GM23338 (cell line): ENCODE data around the gene SRGAP3. TPM values are rescaled to one million over a fixed set of nuclear protein-coding genes. Genes with fewer than 3 reads are reported as not detected.

Source experiments
- ATAC-seq: fragments of 200-7000 bp; cut with Tn5 transposase; 3 replicates; pipeline ENCODE4 v1.9.1; 2020
- DNase-seq: peaks from one replicate; pipeline ENCODE4 v3.0.0-alpha.2; 2015; ENCODE audit warnings: low spot score
- H2AFZ ChIP-seq: fragments of 200-600 bp; sonication (generic); 2 replicates; pipeline ENCODE4 v1.8.0; 2016; ENCODE audit warnings: antibody characterized with exemption, mild to moderate bottlenecking, moderate library complexity
- H3F3A ChIP-seq: fragments of 200-600 bp; sonication (generic); replicated peaks from 2 replicates; pipeline ENCODE4 v1.8.0; 2017; ENCODE audit warnings: antibody characterized with exemption, mixed run types, low read depth
- H3K27ac ChIP-seq: fragments of 200-600 bp; sonication (generic); 2 replicates; pipeline ENCODE4 v1.6.1; 2016; ENCODE audit warnings: low read depth
- H3K27me3 ChIP-seq: fragments of 200-600 bp; sonication (generic); 2 replicates; pipeline ENCODE4 v1.8.0; 2016; ENCODE audit warnings: mild to moderate bottlenecking, mixed run types, moderate library complexity; ENCODE audit not compliant: insufficient read depth
- H3K36me3 ChIP-seq: fragments of 200-600 bp; sonication (generic); 2 replicates; pipeline ENCODE4 v1.8.0; 2016; ENCODE audit warnings: mild to moderate bottlenecking; ENCODE audit not compliant: insufficient read depth
- H3K4me1 ChIP-seq: fragments of 200-600 bp; sonication (generic); 2 replicates; pipeline ENCODE4 v1.8.0; 2016; ENCODE audit warnings: mild to moderate bottlenecking, moderate library complexity; ENCODE audit not compliant: insufficient read depth
- H3K4me2 ChIP-seq: fragments of 200-600 bp; sonication (generic); 2 replicates; pipeline ENCODE4 v1.7.1; 2017; ENCODE audit warnings: mixed run types
- H3K4me3 ChIP-seq: fragments of 200-600 bp; sonication (generic); 2 replicates; pipeline ENCODE4 v1.6.1; 2016; ENCODE audit warnings: mixed run types
- H3K79me2 ChIP-seq: fragments of 200-600 bp; sonication (generic); replicated peaks from 2 replicates; pipeline ENCODE4 v1.8.0; 2017; ENCODE audit warnings: mild to moderate bottlenecking; ENCODE audit not compliant: insufficient read depth
- H3K9me2 ChIP-seq: fragments of 200-600 bp; sonication (generic); 2 replicates; pipeline ENCODE4 v1.8.0; 2017; ENCODE audit not compliant: insufficient read depth
- H4K20me1 ChIP-seq: fragments of 200-600 bp; sonication (generic); replicated peaks from 2 replicates; pipeline ENCODE4 v1.8.0; 2017; ENCODE audit warnings: mild to moderate bottlenecking; ENCODE audit not compliant: insufficient read depth
- H3K27ac Mint-ChIP-seq: 2 replicates; pipeline ENCODE4 v1.8.0; 2020; ENCODE audit warnings: inconsistent platforms, mild to moderate bottlenecking, moderate library complexity, mixed read lengths
- H3K27me3 Mint-ChIP-seq: 3 replicates; pipeline ENCODE4 v1.8.0; 2022; ENCODE audit warnings: low read depth, mild to moderate bottlenecking, moderate library complexity, mixed read lengths, inconsistent platforms; ENCODE audit not compliant: insufficient read depth, poor library complexity
- H3K36me3 Mint-ChIP-seq: 3 replicates; pipeline ENCODE4 v1.8.0; 2021; ENCODE audit warnings: low read depth, mild to moderate bottlenecking, inconsistent platforms, moderate library complexity, mixed read lengths
- H3K4me1 Mint-ChIP-seq: 3 replicates; pipeline ENCODE4 v1.8.0; 2020; ENCODE audit warnings: mild to moderate bottlenecking, inconsistent platforms, mixed read lengths
- H3K4me3 Mint-ChIP-seq: 3 replicates; pipeline ENCODE4 v1.8.0; 2021; ENCODE audit warnings: moderate library complexity, mild to moderate bottlenecking, inconsistent platforms, mixed read lengths
- H3K9me3 Mint-ChIP-seq: 3 replicates; pipeline ENCODE4 v1.8.0; 2020; ENCODE audit warnings: moderate library complexity, mild to moderate bottlenecking, inconsistent platforms, mixed read lengths
- CREB1 ChIP-seq: fragments of 250-450 bp; sonication (Bioruptor Pico); IDR thresholded peaks from 2 replicates; pipeline ENCODE4 v1.5.0; 2020; ENCODE audit warnings: low read depth, mild to moderate bottlenecking, moderate library complexity
- EZH2phosphoT487 ChIP-seq: fragments of 200-600 bp; sonication (generic); IDR thresholded peaks from one replicate; pipeline ENCODE4 v1.8.1; 2018; ENCODE audit warnings: antibody characterized with exemption; ENCODE audit not compliant: unreplicated experiment
- JUNB ChIP-seq: IDR thresholded peaks from one replicate; pipeline ENCODE4 v1.6.1; 2016; ENCODE audit warnings: antibody characterized with exemption; ENCODE audit not compliant: unreplicated experiment
- NANOG ChIP-seq: IDR thresholded peaks from 2 replicates; pipeline ENCODE4 v1.6.1; 2016; ENCODE audit warnings: antibody characterized with exemption, borderline replicate concordance
- POLR2AphosphoS5 ChIP-seq: IDR thresholded peaks from 2 replicates; pipeline ENCODE4 v1.6.1; 2016; ENCODE audit warnings: antibody characterized with exemption, low read depth
- polyA plus RNA-seq: library from polyadenylated mRNA; unstranded; fragments of >200 nt; fragmentation: Nextera tagmentation; extraction: Ambion mirVana; gene quantifications from 2 replicates; pipeline ENCODE4 v1.2.1, GENCODE V29; 2016
- total RNA-seq: library from RNA; depleted of rRNA; stranded (reverse); fragments of >200 nt; shearing (Covaris generic); gene quantifications from 2 replicates; pipeline ENCODE4 v1.2.3, GENCODE V29; 2014
- TF ChIP-seq, protein P1 (sequence below): IDR thresholded peaks from 2 replicates; pipeline ENCODE4 v1.6.1; 2016; ENCODE audit warnings: antibody characterized with exemption
- TF ChIP-seq, protein P2 (sequence below): IDR thresholded peaks from one replicate; pipeline ENCODE4 v1.6.1; 2018; ENCODE audit warnings: antibody characterized with exemption; ENCODE audit not compliant: unreplicated experiment
- TF ChIP-seq, protein P3 (sequence below): fragments of 250-450 bp; sonication (Bioruptor Pico); IDR thresholded peaks from 2 replicates; pipeline ENCODE4 v1.5.0; 2020; ENCODE audit warnings: mild to moderate bottlenecking, moderate library complexity

The SRGAP3 gene
- total and polyA plus RNA-seq, 2 experiments from 2014 or later, result 6.4 to 9.4 TPM

DNA sequence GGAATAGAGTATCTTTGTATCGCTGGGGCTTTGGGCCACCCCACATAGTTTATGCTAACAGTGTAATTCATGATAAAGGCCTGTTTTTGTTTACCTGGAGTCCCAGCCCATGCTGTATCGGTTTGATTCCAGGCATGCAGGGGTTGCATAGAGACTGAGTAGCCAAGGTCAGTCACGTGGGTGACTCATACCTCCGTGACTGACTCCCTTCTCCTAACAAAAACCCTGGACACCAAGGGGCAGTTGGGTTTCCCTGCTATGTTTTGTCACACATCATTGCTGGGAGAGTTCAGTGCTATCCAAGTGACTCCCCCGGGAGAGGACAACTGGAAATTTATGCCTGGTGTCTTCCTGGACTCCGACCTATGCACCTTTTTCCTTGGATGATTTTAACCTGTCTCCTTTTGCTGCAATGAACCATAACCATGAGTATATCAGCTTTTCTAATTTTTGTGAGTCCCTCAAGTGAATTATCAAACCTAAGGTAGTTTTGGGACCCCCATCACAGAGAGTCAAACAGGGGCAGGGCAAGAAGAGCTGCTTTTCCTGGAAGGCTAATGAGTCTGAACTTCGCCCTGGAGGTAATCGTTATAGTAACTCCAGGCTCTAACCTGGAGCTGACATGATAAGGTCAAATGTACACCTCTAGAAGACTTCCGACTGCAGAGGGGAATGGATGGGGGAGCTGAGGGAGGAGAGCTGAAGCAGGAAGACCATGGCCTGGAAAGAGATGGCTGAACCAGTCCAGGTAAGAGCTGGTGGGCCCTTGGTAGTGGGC is 57.0 kb downstream of the SRGAP3 start:
- H3K79me2 ChIP-seq, result no peaks in the 10 kb centered on the region
- H3K27me3 ChIP-seq, result no peaks in the 10 kb centered on the region
- ATAC-seq (no peak), DNase-seq (no peak)
- no peaks in the 10 kb centered on the region for H4K20me1 ChIP-seq
- no peak overlapping the region for H2AFZ ChIP-seq
- H3K4me1 ChIP-seq, result peaks cover 26% of the 10 kb centered on the region
- H3K9me3 Mint-ChIP-seq, result no peaks in the 10 kb centered on the region; the same call in 2 of the 3 replicates
- H3K27me3 Mint-ChIP-seq, result peaks cover 8% of the 10 kb centered on the region
- H3K9me2 ChIP-seq, result 0 out of 2 replicates have a peak, but pooled peaks cover 4% of the 10 kb centered on the region
- TF ChIP-seq, protein P1, sequence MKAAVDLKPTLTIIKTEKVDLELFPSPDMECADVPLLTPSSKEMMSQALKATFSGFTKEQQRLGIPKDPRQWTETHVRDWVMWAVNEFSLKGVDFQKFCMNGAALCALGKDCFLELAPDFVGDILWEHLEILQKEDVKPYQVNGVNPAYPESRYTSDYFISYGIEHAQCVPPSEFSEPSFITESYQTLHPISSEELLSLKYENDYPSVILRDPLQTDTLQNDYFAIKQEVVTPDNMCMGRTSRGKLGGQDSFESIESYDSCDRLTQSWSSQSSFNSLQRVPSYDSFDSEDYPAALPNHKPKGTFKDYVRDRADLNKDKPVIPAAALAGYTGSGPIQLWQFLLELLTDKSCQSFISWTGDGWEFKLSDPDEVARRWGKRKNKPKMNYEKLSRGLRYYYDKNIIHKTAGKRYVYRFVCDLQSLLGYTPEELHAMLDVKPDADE, result no peak
- TF ChIP-seq JUNB (no peak), CREB1 (CRISPR knock-in tag) (no peak), EZH2phosphoT487 (no peak), POLR2AphosphoS5 (no peak), NANOG (no peak)
- TF ChIP-seq, protein P2, sequence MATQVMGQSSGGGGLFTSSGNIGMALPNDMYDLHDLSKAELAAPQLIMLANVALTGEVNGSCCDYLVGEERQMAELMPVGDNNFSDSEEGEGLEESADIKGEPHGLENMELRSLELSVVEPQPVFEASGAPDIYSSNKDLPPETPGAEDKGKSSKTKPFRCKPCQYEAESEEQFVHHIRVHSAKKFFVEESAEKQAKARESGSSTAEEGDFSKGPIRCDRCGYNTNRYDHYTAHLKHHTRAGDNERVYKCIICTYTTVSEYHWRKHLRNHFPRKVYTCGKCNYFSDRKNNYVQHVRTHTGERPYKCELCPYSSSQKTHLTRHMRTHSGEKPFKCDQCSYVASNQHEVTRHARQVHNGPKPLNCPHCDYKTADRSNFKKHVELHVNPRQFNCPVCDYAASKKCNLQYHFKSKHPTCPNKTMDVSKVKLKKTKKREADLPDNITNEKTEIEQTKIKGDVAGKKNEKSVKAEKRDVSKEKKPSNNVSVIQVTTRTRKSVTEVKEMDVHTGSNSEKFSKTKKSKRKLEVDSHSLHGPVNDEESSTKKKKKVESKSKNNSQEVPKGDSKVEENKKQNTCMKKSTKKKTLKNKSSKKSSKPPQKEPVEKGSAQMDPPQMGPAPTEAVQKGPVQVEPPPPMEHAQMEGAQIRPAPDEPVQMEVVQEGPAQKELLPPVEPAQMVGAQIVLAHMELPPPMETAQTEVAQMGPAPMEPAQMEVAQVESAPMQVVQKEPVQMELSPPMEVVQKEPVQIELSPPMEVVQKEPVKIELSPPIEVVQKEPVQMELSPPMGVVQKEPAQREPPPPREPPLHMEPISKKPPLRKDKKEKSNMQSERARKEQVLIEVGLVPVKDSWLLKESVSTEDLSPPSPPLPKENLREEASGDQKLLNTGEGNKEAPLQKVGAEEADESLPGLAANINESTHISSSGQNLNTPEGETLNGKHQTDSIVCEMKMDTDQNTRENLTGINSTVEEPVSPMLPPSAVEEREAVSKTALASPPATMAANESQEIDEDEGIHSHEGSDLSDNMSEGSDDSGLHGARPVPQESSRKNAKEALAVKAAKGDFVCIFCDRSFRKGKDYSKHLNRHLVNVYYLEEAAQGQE, result no peak
- TF ChIP-seq, protein P3, sequence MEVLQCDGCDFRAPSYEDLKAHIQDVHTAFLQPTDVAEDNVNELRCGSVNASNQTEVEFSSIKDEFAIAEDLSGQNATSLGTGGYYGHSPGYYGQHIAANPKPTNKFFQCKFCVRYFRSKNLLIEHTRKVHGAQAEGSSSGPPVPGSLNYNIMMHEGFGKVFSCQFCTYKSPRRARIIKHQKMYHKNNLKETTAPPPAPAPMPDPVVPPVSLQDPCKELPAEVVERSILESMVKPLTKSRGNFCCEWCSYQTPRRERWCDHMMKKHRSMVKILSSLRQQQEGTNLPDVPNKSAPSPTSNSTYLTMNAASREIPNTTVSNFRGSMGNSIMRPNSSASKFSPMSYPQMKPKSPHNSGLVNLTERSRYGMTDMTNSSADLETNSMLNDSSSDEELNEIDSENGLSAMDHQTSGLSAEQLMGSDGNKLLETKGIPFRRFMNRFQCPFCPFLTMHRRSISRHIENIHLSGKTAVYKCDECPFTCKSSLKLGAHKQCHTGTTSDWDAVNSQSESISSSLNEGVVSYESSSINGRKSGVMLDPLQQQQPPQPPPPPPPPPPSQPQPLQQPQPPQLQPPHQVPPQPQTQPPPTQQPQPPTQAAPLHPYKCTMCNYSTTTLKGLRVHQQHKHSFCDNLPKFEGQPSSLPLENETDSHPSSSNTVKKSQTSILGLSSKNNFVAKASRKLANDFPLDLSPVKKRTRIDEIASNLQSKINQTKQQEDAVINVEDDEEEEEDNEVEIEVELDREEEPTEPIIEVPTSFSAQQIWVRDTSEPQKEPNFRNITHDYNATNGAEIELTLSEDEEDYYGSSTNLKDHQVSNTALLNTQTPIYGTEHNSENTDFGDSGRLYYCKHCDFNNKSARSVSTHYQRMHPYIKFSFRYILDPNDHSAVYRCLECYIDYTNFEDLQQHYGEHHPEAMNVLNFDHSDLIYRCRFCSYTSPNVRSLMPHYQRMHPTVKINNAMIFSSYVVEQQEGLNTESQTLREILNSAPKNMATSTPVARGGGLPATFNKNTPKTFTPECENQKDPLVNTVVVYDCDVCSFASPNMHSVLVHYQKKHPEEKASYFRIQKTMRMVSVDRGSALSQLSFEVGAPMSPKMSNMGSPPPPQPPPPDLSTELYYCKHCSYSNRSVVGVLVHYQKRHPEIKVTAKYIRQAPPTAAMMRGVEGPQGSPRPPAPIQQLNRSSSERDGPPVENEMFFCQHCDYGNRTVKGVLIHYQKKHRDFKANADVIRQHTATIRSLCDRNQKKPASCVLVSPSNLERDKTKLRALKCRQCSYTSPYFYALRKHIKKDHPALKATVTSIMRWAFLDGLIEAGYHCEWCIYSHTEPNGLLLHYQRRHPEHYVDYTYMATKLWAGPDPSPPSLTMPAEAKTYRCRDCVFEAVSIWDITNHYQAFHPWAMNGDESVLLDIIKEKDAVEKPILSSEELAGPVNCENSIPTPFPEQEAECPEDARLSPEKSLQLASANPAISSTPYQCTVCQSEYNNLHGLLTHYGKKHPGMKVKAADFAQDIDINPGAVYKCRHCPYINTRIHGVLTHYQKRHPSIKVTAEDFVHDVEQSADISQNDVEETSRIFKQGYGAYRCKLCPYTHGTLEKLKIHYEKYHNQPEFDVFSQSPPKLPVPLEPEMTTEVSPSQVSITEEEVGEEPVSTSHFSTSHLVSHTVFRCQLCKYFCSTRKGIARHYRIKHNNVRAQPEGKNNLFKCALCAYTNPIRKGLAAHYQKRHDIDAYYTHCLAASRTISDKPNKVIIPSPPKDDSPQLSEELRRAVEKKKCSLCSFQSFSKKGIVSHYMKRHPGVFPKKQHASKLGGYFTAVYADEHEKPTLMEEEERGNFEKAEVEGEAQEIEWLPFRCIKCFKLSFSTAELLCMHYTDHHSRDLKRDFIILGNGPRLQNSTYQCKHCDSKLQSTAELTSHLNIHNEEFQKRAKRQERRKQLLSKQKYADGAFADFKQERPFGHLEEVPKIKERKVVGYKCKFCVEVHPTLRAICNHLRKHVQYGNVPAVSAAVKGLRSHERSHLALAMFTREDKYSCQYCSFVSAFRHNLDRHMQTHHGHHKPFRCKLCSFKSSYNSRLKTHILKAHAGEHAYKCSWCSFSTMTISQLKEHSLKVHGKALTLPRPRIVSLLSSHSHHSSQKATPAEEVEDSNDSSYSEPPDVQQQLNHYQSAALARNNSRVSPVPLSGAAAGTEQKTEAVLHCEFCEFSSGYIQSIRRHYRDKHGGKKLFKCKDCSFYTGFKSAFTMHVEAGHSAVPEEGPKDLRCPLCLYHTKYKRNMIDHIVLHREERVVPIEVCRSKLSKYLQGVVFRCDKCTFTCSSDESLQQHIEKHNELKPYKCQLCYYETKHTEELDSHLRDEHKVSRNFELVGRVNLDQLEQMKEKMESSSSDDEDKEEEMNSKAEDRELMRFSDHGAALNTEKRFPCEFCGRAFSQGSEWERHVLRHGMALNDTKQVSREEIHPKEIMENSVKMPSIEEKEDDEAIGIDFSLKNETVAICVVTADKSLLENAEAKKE (CRISPR knock-in tag), result no peak
- H3K4me3 ChIP-seq, result no peak overlapping the region
- H3K27ac Mint-ChIP-seq, result no peak overlapping the region
- no peaks in the 10 kb centered on the region for H3K36me3 ChIP-seq
- no peak overlapping the region for H3K4me3 Mint-ChIP-seq
- H3F3A ChIP-seq, result no peaks in the 10 kb centered on the region
- H3K4me2 ChIP-seq, result no peak overlapping the region
- H3K4me1 Mint-ChIP-seq, result peaks cover 26% of the 10 kb centered on the region
- H3K36me3 Mint-ChIP-seq, result no peaks in the 10 kb centered on the region; the same call in 2 of the 3 replicates
- H3K27ac ChIP-seq, result no peak overlapping the region
